ENCODE results near the gene CCSER1.

DNA sequence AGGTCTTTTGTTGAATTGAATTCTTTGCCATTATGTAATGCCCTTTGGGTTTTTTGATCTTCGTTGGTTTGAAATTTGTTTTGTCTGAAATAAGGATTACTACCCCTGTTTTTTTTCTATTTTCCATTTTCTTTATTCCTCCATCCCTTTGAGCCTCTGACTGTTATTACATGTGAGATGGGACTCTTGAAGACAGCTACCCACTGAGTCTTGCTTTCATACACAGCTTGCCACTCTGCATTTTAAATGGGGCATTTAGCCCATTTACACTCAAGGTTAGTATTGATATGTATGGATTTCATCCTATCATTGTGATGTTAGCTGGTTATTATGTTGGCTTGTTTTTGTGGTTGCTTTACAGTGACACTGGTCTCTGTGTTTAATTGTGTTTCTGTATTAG lies 1440.4 kb downstream of the CCSER1 start:
- TF ChIP-seq CTCF (conservative IDR thresholded peaks at IDR 0.05; ENCODE audit: low read length): no peak
- no peak for TF ChIP-seq EZH2phosphoT487 (IDR thresholded peaks at IDR 0.05; ENCODE audit: borderline replicate concordance, low read depth, low read length)
